HEK293 (cell line): ENCODE measurements around the gene ATF6.
A peak's percentile ranks its signal among the peaks of the same experiment; 100 is the strongest.

Source experiments
- CTCF ChIA-PET: fragments of 350-600 bp; formaldehyde crosslinking; extraction: SDS; loops from one replicate; lab custom pipeline; 2021; ENCODE audit warnings: antibody characterized with exemption; lab: Yijun Ruan, JAX
- POLR2A ChIA-PET: fragments of 300-600 bp; formaldehyde crosslinking; extraction: SDS; loops from one replicate; lab custom pipeline; 2020; ENCODE audit warnings: antibody characterized with exemption, inconsistent platforms; lab: Yijun Ruan, JAX
- H3K27ac ChIP-seq: fragments of 200-500 bp; sonication (Bioruptor generic); 2 replicates; pipeline ENCODE4 v1.5.1; 2014; ENCODE audit warnings: low read depth, low read length, control low read depth, inconsistent platforms; ENCODE audit errors: extremely low read depth
- H3K36me3 ChIP-seq, 2 experiments: fragments of 200-500 bp in 1 of 2; sonication (Bioruptor generic) in 1 of 2; 1 replicate in 1 of 2; 2 replicates in 1 of 2; pipeline ENCODE4 v1.5.1; 2014 to 2017; ENCODE audit warnings: inconsistent platforms in 2 of 2, low read length in 2 of 2; ENCODE audit not compliant: control insufficient read depth in 2 of 2, insufficient read depth in 1 of 2
- H3K4me1 ChIP-seq: fragments of 200-500 bp; sonication (Bioruptor generic); 2 replicates; pipeline ENCODE4 v1.5.1; 2014; ENCODE audit warnings: mild to moderate bottlenecking, low read length, inconsistent platforms; ENCODE audit not compliant: control insufficient read depth, insufficient read depth
- H3K4me3 ChIP-seq: 2 replicates; pipeline ENCODE4 v1.5.1; 2011; ENCODE audit warnings: low read depth, mild to moderate bottlenecking, control low read depth, low read length, moderate library complexity
- H3K9me3 ChIP-seq: fragments of 200-500 bp; sonication (Bioruptor generic); 2 replicates; pipeline ENCODE4 v1.5.1; 2014; ENCODE audit warnings: low read depth, low read length, inconsistent platforms; ENCODE audit not compliant: control insufficient read depth, insufficient read depth
- EGR2 ChIP-seq: fragments of 450-650 bp; formaldehyde crosslinking; IDR thresholded peaks from 2 replicates; pipeline ENCODE4 v1.5.1; 2016; ENCODE audit warnings: low read depth, missing biosample characterization, missing genetic modification characterization
- KLF7 ChIP-seq: fragments of 450-650 bp; formaldehyde crosslinking; IDR thresholded peaks from 2 replicates; pipeline ENCODE4 v1.5.1; 2016; ENCODE audit warnings: missing biosample characterization, missing genetic modification characterization, borderline replicate concordance
- KLF8 ChIP-seq: fragments of 450-650 bp; formaldehyde crosslinking; IDR thresholded peaks from 2 replicates; pipeline ENCODE4 v1.5.1; 2016; ENCODE audit warnings: missing biosample characterization, missing genetic modification characterization
- MEIS1 ChIP-seq: sonication (generic); formaldehyde crosslinking; IDR thresholded peaks from 2 replicates; pipeline ENCODE4 v1.8.1; 2022; ENCODE audit warnings: missing genetic modification reagents, mild to moderate bottlenecking, borderline replicate concordance
- RBAK ChIP-seq: fragments of 450-650 bp; formaldehyde crosslinking; IDR thresholded peaks from 2 replicates; pipeline ENCODE4 v1.5.1; 2016; ENCODE audit warnings: missing biosample characterization, missing genetic modification characterization
- REPIN1 ChIP-seq: fragments of 450-650 bp; formaldehyde crosslinking; IDR thresholded peaks from 2 replicates; pipeline ENCODE4 v1.5.1; 2017; ENCODE audit warnings: missing biosample characterization, missing genetic modification characterization, low read depth
- SP3 ChIP-seq: fragments of 450-650 bp; formaldehyde crosslinking; IDR thresholded peaks from 2 replicates; pipeline ENCODE4 v1.5.1; 2016; ENCODE audit warnings: missing biosample characterization, missing genetic modification characterization
- ZBTB20 ChIP-seq: fragments of 450-650 bp; formaldehyde crosslinking; IDR thresholded peaks from 2 replicates; pipeline ENCODE4 v1.5.1; 2016; ENCODE audit warnings: missing biosample characterization, missing genetic modification characterization
- ZFHX2 ChIP-seq: fragments of 450-650 bp; formaldehyde crosslinking; conservative IDR thresholded peaks from 2 replicates; pipeline ENCODE4 v1.5.1; 2016; ENCODE audit warnings: missing biosample characterization, missing genetic modification characterization
- ZNF2 ChIP-seq: fragments of 450-650 bp; formaldehyde crosslinking; IDR thresholded peaks from 2 replicates; pipeline ENCODE4 v1.5.1; 2016; ENCODE audit warnings: missing biosample characterization, missing genetic modification characterization
- ZNF239 ChIP-seq: fragments of 450-650 bp; formaldehyde crosslinking; IDR thresholded peaks from 2 replicates; pipeline ENCODE4 v1.5.1; 2016; ENCODE audit warnings: missing biosample characterization, missing genetic modification characterization
- ZNF416 ChIP-seq: fragments of 450-650 bp; formaldehyde crosslinking; IDR thresholded peaks from 2 replicates; pipeline ENCODE4 v1.5.1; 2016; ENCODE audit warnings: missing biosample characterization, missing genetic modification characterization
- ZNF423 ChIP-seq: fragments of 450-650 bp; formaldehyde crosslinking; IDR thresholded peaks from 2 replicates; pipeline ENCODE4 v1.5.1; 2016; ENCODE audit warnings: missing biosample characterization, missing genetic modification characterization
- ZNF558 ChIP-seq: fragments of 450-650 bp; formaldehyde crosslinking; IDR thresholded peaks from 2 replicates; pipeline ENCODE4 v1.5.1; 2016; ENCODE audit warnings: missing biosample characterization, missing genetic modification characterization
- ZNF571 ChIP-seq: fragments of 450-650 bp; formaldehyde crosslinking; IDR thresholded peaks from 2 replicates; pipeline ENCODE4 v1.5.0; 2017; ENCODE audit warnings: missing biosample characterization, missing genetic modification characterization
- ZNF654 ChIP-seq: fragments of 450-650 bp; formaldehyde crosslinking; IDR thresholded peaks from 2 replicates; pipeline ENCODE4 v1.5.1; 2016; ENCODE audit warnings: low read depth, missing biosample characterization, missing genetic modification characterization
- ZNF664 ChIP-seq: fragments of 450-650 bp; formaldehyde crosslinking; IDR thresholded peaks from 2 replicates; pipeline ENCODE4 v1.5.1; 2016; ENCODE audit warnings: missing biosample characterization, missing genetic modification characterization
- ZXDB ChIP-seq: fragments of 450-650 bp; formaldehyde crosslinking; IDR thresholded peaks from 2 replicates; pipeline ENCODE4 v1.5.1; 2016; ENCODE audit warnings: missing biosample characterization, missing genetic modification characterization
- TF ChIP-seq, protein P1 (sequence below): fragments of 450-650 bp; formaldehyde crosslinking; IDR thresholded peaks from 2 replicates; pipeline ENCODE4 v1.5.1; 2016; ENCODE audit warnings: missing biosample characterization, missing genetic modification characterization
- TF ChIP-seq, protein P2 (sequence below): fragments of 450-650 bp; formaldehyde crosslinking; IDR thresholded peaks from 2 replicates; pipeline ENCODE4 v1.5.1; 2016; ENCODE audit warnings: missing biosample characterization, missing genetic modification characterization
- TF ChIP-seq, protein P3 (sequence below): fragments of 450-650 bp; formaldehyde crosslinking; IDR thresholded peaks from 2 replicates; pipeline ENCODE4 v1.5.1; 2016; ENCODE audit warnings: missing biosample characterization, missing genetic modification characterization
- TF ChIP-seq, protein P4 (sequence below): fragments of 450-650 bp; IDR thresholded peaks from 2 replicates; pipeline ENCODE4 v1.5.1; 2018; ENCODE audit warnings: missing biosample characterization, mild to moderate bottlenecking, missing genetic modification characterization
- TF ChIP-seq, protein P5 (sequence below): fragments of 450-650 bp; formaldehyde crosslinking; IDR thresholded peaks from 2 replicates; pipeline ENCODE4 v1.5.1; 2016; ENCODE audit warnings: missing biosample characterization, missing genetic modification characterization
- TF ChIP-seq, protein P6 (sequence below): fragments of 450-650 bp; formaldehyde crosslinking; IDR thresholded peaks from 2 replicates; pipeline ENCODE4 v1.5.1; 2016; ENCODE audit warnings: missing biosample characterization, missing genetic modification characterization

Gene ATF6

DNA sequence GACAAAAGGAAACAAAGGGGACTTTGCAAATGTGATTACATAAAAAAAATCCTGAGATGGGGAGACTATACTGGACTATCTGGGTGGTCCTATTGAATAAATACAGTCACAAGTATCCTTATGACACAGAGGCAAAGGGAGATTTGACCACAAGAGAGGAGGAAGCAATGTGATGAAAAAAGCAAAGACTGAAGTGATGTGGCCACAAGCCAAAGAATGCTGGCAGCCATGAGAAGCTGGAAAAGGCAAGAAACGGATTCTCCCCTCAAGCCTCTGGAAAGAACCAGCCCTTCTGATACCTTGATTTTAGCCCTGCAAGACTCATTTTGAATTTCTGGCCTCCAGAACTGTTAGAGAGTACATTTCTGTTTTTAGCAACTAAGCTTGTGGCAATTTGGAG, 221.2 kb downstream of the ATF6 start:
- H3K9me3 ChIP-seq: no peaks in the 10 kb centered on the region
- POLR2A ChIA-PET: no interaction called here
- TF ChIP-seq, protein P1, sequence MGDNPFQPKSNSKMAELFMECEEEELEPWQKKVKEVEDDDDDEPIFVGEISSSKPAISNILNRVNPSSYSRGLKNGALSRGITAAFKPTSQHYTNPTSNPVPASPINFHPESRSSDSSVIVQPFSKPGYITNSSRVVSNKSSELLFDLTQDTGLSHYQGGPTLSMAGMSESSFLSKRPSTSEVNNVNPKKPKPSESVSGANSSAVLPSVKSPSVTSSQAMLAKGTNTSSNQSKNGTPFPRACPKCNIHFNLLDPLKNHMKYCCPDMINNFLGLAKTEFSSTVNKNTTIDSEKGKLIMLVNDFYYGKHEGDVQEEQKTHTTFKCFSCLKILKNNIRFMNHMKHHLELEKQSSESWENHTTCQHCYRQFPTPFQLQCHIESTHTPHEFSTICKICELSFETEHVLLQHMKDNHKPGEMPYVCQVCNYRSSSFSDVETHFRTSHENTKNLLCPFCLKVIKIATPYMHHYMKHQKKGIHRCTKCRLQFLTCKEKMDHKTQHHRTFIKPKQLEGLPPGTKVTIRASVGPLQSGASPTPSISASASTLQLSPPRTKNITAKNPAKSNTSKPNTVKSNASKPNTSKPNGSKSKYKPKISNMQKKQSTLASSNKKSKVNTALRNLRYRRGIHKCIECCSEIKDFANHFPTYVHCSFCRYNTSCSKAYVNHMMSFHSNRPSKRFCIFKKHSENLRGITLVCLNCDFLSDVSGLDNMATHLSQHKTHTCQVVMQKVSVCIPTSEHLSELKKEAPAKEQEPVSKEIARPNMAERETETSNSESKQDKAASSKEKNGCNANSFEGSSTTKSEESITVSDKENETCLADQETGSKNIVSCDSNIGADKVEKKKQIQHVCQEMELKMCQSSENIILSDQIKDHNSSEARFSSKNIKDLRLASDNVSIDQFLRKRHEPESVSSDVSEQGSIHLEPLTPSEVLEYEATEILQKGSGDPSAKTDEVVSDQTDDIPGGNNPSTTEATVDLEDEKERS (tag by site-specific recombination): 0 out of 2 replicates have a peak, but pooled peaks have one; percentile 66
- TF ChIP-seq, protein P2, sequence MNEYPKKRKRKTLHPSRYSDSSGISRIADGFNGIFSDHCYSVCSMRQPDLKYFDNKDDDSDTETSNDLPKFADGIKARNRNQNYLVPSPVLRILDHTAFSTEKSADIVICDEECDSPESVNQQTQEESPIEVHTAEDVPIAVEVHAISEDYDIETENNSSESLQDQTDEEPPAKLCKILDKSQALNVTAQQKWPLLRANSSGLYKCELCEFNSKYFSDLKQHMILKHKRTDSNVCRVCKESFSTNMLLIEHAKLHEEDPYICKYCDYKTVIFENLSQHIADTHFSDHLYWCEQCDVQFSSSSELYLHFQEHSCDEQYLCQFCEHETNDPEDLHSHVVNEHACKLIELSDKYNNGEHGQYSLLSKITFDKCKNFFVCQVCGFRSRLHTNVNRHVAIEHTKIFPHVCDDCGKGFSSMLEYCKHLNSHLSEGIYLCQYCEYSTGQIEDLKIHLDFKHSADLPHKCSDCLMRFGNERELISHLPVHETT (tag by site-specific recombination): no peak
- no peak for TF ChIP-seq KLF8
- no peak for TF ChIP-seq ZNF423
- TF ChIP-seq MEIS1 (CRISPR knock-in tag): no peak
- TF ChIP-seq, all 188 proteins: peak for 1
- CTCF ChIA-PET: interaction anchor here (0.6 to 0.7 kb wide), 2 partner anchors 8 to 194 kb away, joined by 3 to 4 read pairs; no protein-coding TSS in a partner anchor
- Histone ChIP-seq H3K27ac (no peak overlapping the region), H3K4me3 (no peak overlapping the region), H3K4me1 (no peaks in the 10 kb centered on the region), H3K36me3 (no peaks in the 10 kb centered on the region)

DNA sequence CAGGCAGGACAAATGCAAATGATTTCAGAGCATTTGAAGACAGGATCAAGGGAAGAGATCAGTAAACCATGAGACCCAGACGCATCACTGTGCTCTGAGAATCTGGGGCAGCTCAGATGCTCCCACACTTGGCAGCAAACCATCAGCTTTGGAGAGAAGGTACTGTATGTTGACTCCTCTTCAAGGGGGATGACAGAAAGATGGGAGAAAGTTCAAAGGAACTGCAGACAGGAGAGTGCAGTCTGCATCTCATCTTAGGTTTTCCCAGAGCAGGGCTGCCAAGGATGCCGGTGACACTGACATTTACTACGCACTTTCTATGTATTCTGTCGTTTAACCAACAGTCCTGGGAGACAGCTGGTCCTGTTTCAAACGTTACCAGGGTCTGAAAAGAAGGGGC, 221.8 kb downstream of the ATF6 start:
- POLR2A ChIA-PET: no interaction called here
- TF ChIP-seq ZNF664 (tag by site-specific recombination): no peak
- no peak for TF ChIP-seq ZBTB20 (tag by site-specific recombination)
- no peak for TF ChIP-seq KLF7 (tag by site-specific recombination)
- no peak for TF ChIP-seq ZNF654
- TF ChIP-seq ZXDB (tag by site-specific recombination): no peak
- TF ChIP-seq, protein P3, sequence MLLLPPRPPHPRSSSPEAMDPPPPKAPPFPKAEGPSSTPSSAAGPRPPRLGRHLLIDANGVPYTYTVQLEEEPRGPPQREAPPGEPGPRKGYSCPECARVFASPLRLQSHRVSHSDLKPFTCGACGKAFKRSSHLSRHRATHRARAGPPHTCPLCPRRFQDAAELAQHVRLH: no peak
- H3K27ac ChIP-seq: no peak overlapping the region
- H3K4me3 ChIP-seq: no peak overlapping the region
- H3K9me3 ChIP-seq: no peaks in the 10 kb centered on the region
- no peaks in the 10 kb centered on the region for H3K4me1 ChIP-seq
- CTCF ChIA-PET: interaction anchor here (0.6 kb wide), 1 partner anchor 9 kb away, joined by 4 read pairs; no protein-coding TSS in a partner anchor
- no peaks in the 10 kb centered on the region for H3K36me3 ChIP-seq

DNA sequence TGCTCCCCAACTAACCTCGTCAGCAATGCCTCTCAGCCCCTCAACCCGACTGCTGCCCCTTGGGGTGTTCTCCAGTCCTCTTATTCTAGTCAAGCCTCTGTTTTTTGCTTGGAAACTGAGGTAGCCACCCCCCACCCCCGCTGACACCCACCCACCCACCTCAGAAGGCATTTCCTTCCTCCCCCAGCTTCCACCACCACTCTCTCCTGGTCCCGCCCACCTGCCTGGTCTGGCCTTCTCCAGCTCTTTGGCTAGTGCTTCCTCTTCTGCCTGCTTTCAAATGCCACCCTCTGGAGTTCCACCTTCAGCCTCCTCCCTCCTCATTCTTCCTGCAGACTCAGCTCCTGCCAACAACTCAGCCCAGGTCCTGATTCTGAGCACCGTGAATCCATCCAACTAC, 222.3 kb downstream of the ATF6 start:
- ChIA-PET CTCF (no interaction called here), POLR2A (no interaction called here)
- Histone ChIP-seq H3K27ac (no peak overlapping the region), H3K9me3 (no peaks in the 10 kb centered on the region), H3K4me1 (no peaks in the 10 kb centered on the region), H3K4me3 (no peak overlapping the region), H3K36me3 (no peaks in the 10 kb centered on the region)
- peak; percentile 43 for TF ChIP-seq ZFHX2 (tag by site-specific recombination)
- TF ChIP-seq EGR2 (tag by site-specific recombination): peak; percentile 36; the same call in 1 of the 2 replicates
- no peak for TF ChIP-seq ZNF571 (tag by site-specific recombination)
- TF ChIP-seq, protein P4, sequence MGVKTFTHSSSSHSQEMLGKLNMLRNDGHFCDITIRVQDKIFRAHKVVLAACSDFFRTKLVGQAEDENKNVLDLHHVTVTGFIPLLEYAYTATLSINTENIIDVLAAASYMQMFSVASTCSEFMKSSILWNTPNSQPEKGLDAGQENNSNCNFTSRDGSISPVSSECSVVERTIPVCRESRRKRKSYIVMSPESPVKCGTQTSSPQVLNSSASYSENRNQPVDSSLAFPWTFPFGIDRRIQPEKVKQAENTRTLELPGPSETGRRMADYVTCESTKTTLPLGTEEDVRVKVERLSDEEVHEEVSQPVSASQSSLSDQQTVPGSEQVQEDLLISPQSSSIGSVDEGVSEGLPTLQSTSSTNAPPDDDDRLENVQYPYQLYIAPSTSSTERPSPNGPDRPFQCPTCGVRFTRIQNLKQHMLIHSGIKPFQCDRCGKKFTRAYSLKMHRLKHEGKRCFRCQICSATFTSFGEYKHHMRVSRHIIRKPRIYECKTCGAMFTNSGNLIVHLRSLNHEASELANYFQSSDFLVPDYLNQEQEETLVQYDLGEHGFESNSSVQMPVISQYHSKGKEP (tag by site-specific recombination): no peak
- TF ChIP-seq ZNF416 (tag by site-specific recombination): no peak
- TF ChIP-seq SP3: no peak
- TF ChIP-seq, protein P5, sequence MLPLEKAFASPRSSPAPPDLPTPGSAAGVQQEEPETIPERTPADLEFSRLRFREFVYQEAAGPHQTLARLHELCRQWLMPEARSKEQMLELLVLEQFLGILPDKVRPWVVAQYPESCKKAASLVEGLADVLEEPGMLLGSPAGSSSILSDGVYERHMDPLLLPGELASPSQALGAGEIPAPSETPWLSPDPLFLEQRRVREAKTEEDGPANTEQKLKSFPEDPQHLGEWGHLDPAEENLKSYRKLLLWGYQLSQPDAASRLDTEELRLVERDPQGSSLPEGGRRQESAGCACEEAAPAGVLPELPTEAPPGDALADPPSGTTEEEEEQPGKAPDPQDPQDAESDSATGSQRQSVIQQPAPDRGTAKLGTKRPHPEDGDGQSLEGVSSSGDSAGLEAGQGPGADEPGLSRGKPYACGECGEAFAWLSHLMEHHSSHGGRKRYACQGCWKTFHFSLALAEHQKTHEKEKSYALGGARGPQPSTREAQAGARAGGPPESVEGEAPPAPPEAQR (tag by site-specific recombination): no peak
- no peak for TF ChIP-seq REPIN1
- TF ChIP-seq RBAK: no peak
- no peak for TF ChIP-seq ZNF654
- TF ChIP-seq ZNF558 (tag by site-specific recombination): no peak
- TF ChIP-seq, protein P6, sequence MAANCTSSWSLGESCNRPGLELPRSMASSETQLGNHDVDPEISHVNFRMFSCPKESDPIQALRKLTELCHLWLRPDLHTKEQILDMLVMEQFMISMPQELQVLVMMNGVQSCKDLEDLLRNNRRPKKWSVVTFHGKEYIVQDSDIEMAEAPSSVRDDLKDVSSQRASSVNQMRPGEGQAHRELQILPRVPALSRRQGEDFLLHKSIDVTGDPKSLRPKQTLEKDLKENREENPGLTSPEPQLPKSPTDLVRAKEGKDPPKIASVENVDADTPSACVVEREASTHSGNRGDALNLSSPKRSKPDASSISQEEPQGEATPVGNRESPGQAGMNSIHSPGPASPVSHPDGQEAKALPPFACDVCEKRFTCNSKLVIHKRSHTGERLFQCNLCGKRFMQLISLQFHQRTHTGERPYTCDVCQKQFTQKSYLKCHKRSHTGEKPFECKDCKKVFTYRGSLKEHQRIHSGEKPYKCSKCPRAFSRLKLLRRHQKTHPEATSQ (tag by site-specific recombination): no peak
- TF ChIP-seq ZNF2 (tag by site-specific recombination): no peak
- TF ChIP-seq ZNF239: no peak
- TF ChIP-seq KLF8: no peak
